GM19452 (cell line): Measurements from ENCODE around the gene KDM5C.

Experiments used
- ATAC-seq: cut with Tn5 transposase; IDR thresholded peaks from one replicate; pipeline ENCODE4 v1.9.1; 2021; ENCODE audit not compliant: unreplicated experiment

The KDM5C gene

DNA sequence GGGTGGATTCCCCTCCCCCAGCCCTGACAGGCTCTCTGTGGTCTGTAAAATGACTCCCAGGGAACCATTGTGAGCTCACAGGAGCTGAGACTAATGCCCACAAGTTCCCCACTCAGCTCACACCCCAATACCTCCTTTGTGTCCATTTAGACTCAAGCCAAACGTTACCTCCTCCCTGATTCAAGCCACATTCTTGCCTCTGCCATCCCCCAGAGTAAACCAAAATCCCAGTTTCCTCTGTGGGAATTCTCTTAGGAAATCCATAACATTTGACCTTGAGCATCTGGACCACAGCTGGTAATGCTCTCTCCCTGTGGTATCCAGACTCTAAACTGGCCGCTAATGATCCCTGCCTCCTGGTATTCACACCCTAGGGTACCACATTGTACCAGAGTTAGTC lies 26.3 kb upstream of the KDM5C start:
- ATAC-seq: no peak

GRCh38 chrX:53250556-53250955 lies 25.5 kb upstream of the KDM5C start:
- ATAC-seq: no peak

- ATAC-seq: no peak
Observed at GRCh38 chrX:53249408-53250042, 24.5 kb upstream of the KDM5C start.

DNA sequence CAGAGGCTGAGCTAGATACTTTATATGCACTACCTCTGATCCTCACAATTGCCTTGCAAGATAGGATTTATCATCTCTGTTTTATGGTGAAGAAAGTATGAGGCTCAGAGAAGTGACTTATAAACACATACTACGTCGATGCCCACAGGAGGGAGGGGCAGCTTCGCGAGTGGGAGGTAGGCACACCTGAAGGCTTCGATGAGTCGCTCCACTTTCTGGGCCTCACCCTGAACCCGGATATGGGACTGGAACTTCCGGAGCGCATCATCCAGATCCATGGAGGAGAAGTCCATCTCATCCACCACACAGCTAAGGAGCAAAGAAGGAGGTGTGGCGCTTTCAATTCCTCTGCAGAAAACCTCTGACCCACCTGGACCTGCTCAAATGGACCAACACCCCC lies 22.9 kb upstream of the KDM5C start:
- no peak for ATAC-seq

GRCh38 chrX:53246231-53246630 lies 21.2 kb upstream of the KDM5C start:
- ATAC-seq: no peak

GRCh38 chrX:53244610-53245009 lies 19.6 kb upstream of the KDM5C start:
- ATAC-seq: no peak

- no peak for ATAC-seq
Observed at GRCh38 chrX:53242310-53242709, 17.3 kb upstream of the KDM5C start.

GRCh38 chrX:53241558-53241957 lies 16.6 kb upstream of the KDM5C start:
- ATAC-seq: no peak

DNA sequence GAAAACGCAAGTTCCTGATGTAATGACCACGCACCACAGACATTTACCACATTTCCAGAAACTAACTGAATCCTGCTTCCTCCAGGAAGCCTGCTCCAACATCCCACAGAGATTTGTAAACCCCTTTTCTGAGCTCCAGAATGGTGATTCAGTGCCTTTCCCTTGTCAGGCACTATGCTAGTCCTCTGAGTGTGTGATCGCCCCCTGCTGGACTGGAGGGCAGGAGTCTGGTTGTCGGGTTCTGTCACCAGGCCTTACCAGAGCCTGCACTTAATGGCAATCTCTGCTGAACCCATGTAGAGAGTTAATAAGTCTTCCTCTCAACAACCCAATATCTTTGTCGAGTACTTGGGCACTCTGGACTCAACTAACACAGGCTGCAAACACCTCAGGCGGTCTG lies 14.5 kb upstream of the KDM5C start:
- ATAC-seq: no peak

GRCh38 chrX:53237056-53237455 lies 12.0 kb upstream of the KDM5C start:
- ATAC-seq: no peak

- no peak for ATAC-seq
Observed at GRCh38 chrX:53236025-53236679, 11.1 kb upstream of the KDM5C start.

- no peak for ATAC-seq
Observed at GRCh38 chrX:53235566-53235965, 10.6 kb upstream of the KDM5C start.

DNA sequence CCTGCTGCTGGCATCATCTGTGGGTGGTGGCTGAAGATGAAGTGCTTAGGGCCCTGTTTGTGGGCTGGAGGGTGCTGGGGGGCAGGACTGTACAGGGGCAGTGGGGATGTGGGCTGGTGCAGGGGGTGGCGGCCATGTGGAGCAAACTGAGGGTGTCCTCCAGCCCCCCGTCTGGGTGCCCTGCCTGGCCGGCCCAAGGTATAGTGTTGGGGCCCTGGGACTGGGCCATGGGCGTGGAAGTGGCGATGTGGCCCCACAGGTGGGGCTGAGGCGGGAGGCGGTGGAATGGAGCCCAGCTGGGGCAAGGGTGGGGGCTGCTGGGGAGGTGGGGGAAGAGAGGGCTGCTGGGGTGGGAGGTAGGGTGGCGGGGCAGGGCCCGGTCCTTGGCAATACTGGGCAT lies 9.5 kb upstream of the KDM5C start:
- no peak for ATAC-seq

- no peak for ATAC-seq
Observed at GRCh38 chrX:53233536-53233935, 8.5 kb upstream of the KDM5C start.

GRCh38 chrX:53230116-53230515 lies 5.1 kb upstream of the KDM5C start:
- ATAC-seq: no peak

DNA sequence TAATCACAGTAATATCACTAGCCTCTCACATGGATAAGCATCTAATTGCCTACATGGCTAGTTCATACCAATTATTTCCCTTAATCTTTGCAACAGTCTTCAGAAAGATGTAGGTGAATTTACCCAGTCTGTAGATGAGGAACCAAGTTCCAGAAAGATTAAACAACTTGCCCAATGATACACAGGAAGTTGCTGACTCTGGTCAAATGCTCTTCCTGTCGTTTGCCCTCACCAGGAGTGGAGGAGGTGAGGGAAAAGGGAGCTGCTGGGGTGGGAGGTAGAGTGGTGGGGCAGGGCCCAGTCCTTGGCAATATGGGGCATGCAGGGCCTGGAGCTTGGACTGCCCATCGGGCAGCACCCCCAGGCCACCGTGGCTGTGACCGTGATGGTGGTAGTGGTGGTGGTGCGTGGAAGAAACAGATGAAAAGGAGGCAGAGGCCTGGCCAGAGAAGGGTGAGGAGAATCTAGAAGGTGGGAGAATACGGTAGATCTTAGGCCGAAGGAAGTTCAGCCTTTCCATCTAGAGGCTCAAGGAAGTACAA lies 2.3 kb upstream of the KDM5C start:
- no peak for ATAC-seq

DNA sequence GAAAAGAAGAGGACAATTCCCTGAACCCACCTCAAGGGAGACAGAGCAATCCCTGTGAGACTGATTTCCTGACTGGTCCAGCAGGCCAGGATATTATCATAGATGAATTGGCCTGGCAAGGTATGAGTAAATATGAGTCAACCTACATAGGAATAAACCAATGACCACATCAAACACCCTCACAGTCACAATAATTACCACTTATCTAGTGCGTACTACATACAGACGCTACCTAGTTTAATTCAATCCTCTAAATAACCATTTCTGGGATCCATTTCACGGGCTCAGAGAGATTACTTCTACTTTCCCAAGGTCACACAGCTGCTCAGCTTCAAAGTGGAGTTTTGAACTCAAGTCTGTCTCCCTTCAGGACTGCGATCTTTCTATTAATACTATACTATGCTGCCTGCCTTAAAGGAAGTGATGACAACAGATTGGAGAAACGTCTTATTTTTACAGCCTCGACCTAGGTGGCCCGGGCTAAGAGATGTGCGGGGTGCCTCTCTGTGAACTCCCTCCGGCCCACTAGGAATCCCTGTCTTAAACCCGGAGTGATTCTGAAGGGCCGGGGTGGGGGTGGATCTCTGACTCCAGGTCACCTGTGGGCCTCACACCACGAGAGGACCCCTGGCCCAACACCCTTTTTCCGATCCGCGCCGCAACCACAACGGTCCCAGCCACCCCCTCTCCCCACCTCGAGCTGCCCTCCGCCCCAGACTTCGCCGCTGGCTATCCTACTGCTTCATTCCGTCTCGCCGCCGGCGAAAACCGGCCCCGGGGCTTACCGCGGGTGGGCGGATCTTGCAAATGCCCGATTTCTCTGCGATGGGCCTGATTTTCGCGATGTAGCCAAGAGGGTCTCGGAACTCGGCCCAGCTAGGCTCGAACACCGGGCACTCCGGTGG lies 800 bp downstream of the KDM5C start:
- no peak for ATAC-seq

DNA sequence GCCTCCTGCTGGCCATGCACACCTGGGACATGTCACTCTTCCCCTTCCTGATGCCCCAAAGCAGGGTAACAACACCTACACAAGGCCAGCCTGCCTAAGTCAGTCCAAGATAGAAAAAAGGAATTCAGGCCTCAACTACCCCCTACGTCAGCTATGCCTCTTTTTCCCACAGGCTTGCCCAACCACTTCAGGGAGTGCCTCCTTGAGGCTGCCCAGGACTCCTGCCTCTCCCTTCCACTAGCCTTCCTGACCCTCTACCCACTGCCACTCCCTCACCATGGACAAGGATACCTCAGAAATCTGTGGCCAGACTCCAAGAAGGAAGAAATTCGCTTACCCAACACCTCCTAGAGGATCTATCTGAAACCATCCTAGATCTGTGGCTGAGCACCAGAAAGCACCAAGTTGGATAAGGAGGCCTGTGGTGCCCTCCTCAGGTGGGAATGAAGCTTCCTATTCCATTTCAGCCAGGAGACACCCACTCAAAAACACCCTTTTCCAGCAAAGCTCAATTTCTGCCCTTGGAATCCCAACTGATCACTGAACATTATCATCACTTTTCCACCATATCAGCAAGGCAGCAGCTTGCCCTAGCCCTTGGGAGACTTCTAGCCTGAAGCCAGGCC lies 1.8 kb downstream of the KDM5C start:
- no peak for ATAC-seq

- ATAC-seq: no peak
Observed at GRCh38 chrX:53211391-53211978, 13.5 kb downstream of the KDM5C start.

DNA sequence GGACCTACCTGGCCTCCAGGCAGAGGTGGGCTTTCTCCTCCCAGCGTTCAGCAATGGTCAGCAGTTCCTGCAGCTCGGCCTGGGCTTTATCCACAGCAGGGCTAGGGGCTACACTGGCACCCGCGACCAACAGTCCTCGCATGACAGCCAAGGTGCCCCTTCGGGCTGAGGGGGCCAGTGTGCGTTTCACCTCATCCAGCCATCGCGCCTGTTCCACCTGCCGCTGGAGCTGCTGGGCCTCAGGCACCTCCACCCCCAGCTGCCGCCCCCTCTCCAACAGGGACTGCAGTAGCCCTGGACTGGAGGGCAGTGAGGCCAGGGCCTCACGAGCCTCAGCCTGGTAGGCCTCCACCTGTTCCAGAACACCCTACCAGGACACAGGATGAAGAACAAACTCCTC lies 28.3 kb downstream of the KDM5C start:
- no peak for ATAC-seq

DNA sequence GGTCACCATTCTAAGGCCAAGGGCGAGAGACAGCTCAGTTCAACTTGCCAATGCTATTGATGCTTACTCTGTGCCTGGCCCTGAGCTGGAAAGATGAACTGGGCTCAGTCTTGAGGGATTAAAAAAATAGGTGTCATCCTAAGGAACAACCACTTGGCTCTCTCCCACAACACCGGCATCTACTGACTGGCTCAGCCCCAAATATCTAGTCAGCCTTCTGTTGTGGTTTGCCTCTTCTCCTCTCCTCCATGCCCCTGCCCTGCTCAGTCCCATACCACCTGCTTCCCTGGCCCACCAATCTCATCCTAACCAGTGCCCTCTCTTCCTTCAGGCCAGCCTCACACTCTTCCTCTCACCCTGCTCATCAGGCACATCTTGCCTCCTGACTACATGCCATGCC lies 29.6 kb downstream of the KDM5C start:
- no peak for ATAC-seq
